GM13977 (cell line): ENCODE data around the gene PDXDC1.
"Not testable (repeated sequence)": the region's sequence is repeated elsewhere in the genome, so short reads cannot be mapped to it uniquely, and the experiment has no call there.

Source experiments
- DNase-seq: peaks from one replicate; pipeline ENCODE4 v3.0.0; 2012; ENCODE audit warnings: low spot score
- CTCF ChIP-seq: IDR thresholded peaks from 2 replicates; pipeline ENCODE4 v1.5.1; 2012; ENCODE audit warnings: mild to moderate bottlenecking, control low read depth; ENCODE audit not compliant: insufficient read depth; ENCODE audit errors: extremely low read depth, missing control alignments
- in situ Hi-C: fragments of 300-500 bp; cut with MboI; formaldehyde crosslinking; loops from one replicate; pipeline ENCODE4 v1.12.0; 2022; ENCODE audit warnings: low sequenced_read_pairs, low pct_unique_long_range_greater_than_20kb, mixed read lengths, inconsistent platforms; ENCODE audit not compliant: unreplicated experiment

PDXDC1 gene

GRCh38 chr16:15012941-15013340 lies 38.1 kb downstream of the PDXDC1 start:
- in situ Hi-C loops, DNase-seq: not testable (repeated sequence)

GRCh38 chr16:15015671-15016070 lies 40.8 kb downstream of the PDXDC1 start:
- DNase-seq, in situ Hi-C loops: not testable (repeated sequence)

GRCh38 chr16:15016354-15016753 lies 41.5 kb downstream of the PDXDC1 start:
- DNase-seq, in situ Hi-C loops: not testable (repeated sequence)

GRCh38 chr16:15016951-15017580 lies 42.2 kb downstream of the PDXDC1 start:
- DNase-seq, in situ Hi-C loops: not testable (repeated sequence)

GRCh38 chr16:15021429-15021828 lies 46.6 kb downstream of the PDXDC1 start:
- DNase-seq, in situ Hi-C loops: not testable (repeated sequence)

GRCh38 chr16:15022194-15022593 lies 47.4 kb downstream of the PDXDC1 start:
- DNase-seq: peak; percentile 55
- in situ Hi-C loops: not testable (repeated sequence)
- TF ChIP-seq CTCF: peak; percentile 53

- in situ Hi-C loops, DNase-seq: not testable (repeated sequence)
Measured at GRCh38 chr16:15023381-15024077, 48.7 kb downstream of the PDXDC1 start.

- in situ Hi-C loops, DNase-seq: not testable (repeated sequence)
Measured at GRCh38 chr16:15024858-15025199, 50.0 kb downstream of the PDXDC1 start.

- DNase-seq, in situ Hi-C loops: not testable (repeated sequence)
Measured at GRCh38 chr16:15025234-15025951, 50.6 kb downstream of the PDXDC1 start.

GRCh38 chr16:15027051-15027450 lies 52.2 kb downstream of the PDXDC1 start:
- DNase-seq, in situ Hi-C loops: not testable (repeated sequence)

- in situ Hi-C loops, DNase-seq: not testable (repeated sequence)
Measured at GRCh38 chr16:15027503-15028344, 52.9 kb downstream of the PDXDC1 start.

GRCh38 chr16:15028345-15028715 lies 53.5 kb downstream of the PDXDC1 start:
- DNase-seq, in situ Hi-C loops: not testable (repeated sequence)

- in situ Hi-C loops, DNase-seq: not testable (repeated sequence)
Measured at GRCh38 chr16:15028801-15029698, 54.2 kb downstream of the PDXDC1 start.

- DNase-seq: not testable (repeated sequence)
Measured at GRCh38 chr16:15029749-15030148, 54.9 kb downstream of the PDXDC1 start.

More at GRCh38 chr16:15029749-15030148, 54.9 kb downstream of the PDXDC1 start:
- in situ Hi-C loops: not testable (repeated sequence)
